Ecto neural progenitor cell (in vitro differentiated cells): Measurements from ENCODE around the gene BET1L.
"Not testable (repeated sequence)": the region's sequence is repeated elsewhere in the genome, so short reads cannot be mapped to it uniquely, and the experiment has no call there.

Experiments
- DNase-seq: peaks from one replicate; pipeline ENCODE4 v3.0.0-alpha.2; 2018; ENCODE audit warnings: low spot score

Gene BET1L, protein sequence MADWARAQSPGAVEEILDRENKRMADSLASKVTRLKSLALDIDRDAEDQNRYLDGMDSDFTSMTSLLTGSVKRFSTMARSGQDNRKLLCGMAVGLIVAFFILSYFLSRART

GRCh38 chr11:207208-207862 is at the start of gene BET1L, which contains the start of gene RIC8A:
TSS of gene BET1L (minus strand) at chr11:207399. CDS start at chr11:207321, 78 bp downstream.
TSS of gene RIC8A (plus strand) at chr11:207708. CDS start at chr11:208855, 1,147 bp downstream.
- DNase-seq, result peak; percentile 97

DNA sequence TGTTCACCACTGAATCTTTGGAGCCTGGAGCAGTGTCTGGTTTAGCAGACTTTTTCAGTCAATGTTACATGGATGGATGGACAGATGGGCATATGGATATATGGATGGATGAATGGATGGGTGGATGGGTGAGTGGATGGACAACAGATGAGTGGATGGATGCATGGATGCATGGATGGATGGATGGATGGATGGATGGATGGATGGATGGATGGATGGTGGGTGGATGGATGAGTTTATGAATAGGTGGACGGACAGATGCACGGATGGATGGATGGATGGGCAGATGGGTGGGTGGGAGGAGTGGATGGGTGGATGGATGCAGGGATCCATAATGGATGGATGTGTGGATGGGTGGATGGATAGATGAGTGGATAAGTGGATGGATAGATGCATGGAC is 48.6 kb upstream of the BET1L start:
- DNase-seq, result no peak

- DNase-seq, result no peak
Measured at GRCh38 chr11:255176-255575, 48.0 kb upstream of the BET1L start.

- no peak for DNase-seq
Measured at GRCh38 chr11:253886-254270, 46.7 kb upstream of the BET1L start.

DNA sequence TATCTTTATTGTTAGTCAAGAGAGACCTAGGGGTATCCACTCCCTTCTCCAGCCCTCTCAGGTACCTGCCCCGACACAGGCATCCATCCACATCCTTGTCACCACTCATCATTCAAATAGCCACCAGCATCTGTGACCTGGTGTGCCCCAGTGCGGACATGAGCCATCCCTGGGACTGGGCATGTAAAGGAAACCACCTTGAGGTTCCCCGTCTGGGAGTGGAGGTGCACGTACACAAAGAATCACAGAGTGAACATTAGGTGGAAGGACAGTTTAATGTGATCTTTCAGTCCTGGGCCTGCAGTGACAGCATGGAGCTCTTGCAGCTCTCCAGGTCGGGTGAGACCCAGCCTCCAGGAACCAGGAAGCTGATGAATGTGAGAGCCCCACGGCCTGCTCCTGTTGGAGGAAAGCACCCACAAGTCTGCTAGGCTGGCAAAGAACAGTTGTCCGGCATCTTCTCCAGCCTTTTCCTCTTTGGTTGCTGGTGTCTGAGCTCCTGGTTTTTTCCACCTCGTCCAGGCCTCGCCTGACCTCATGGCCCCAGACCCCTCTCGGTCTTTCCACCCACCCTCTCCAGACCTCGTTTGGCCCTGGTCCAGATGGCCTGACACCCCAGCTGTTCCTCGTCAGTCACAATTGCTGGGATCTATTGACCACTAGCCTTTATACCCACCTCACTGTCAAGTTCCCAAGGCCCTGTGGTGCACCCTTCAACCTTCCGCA is 46.1 kb upstream of the BET1L start:
- DNase-seq, result no peak

GRCh38 chr11:252666-253065 is 45.5 kb upstream of the BET1L start:
- DNase-seq, result no peak

DNA sequence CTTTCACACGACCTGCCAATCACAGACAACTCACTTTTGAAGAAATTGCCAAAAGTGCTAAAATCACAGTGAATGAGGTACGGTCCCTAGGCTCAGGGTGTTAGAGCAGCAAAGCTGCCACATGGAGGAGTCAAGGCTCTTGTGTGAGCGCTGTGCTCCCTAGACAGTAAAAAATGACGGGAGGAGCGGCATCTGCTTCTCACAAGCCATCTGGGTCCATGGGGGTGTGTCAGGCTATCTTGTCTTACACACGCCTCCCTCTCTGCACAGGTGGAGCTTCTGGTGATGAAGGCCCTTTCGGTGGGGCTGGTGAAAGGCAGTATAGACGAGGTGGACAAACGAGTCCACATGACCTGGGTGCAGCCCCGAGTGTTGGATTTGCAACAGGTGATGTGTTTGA is 44.4 kb upstream of the BET1L start:
- no peak for DNase-seq

- peak; percentile 76 for DNase-seq
Measured at GRCh38 chr11:250740-251299, 43.6 kb upstream of the BET1L start.

GRCh38 chr11:250274-250673 is 43.1 kb upstream of the BET1L start:
- DNase-seq, result no peak

GRCh38 chr11:249062-249461 is 41.9 kb upstream of the BET1L start:
- DNase-seq, result no peak

- DNase-seq, result no peak
Measured at GRCh38 chr11:244376-244775, 37.2 kb upstream of the BET1L start.

DNA sequence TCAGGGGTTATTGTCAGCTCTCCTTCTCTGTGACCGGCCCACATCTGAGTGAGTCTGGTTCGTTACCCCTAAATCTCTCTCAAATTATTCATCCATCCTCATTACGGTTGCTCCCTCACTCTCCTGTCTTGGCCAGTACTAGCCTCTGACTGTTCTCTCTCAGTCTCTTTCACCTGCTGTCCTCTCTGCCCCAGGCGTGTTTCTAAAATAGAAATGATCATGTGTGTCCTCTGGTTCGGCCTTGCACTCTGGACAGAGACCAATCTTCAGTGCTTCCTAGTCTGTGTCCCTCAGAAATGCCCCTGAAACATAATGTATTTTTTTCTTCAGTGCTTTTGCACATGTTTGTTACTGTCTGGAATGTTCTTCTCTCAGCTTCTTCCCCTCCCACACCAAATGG is 34.4 kb upstream of the BET1L start:
- DNase-seq, result no peak

- no peak for DNase-seq
Measured at GRCh38 chr11:240315-240714, 33.1 kb upstream of the BET1L start.

DNA sequence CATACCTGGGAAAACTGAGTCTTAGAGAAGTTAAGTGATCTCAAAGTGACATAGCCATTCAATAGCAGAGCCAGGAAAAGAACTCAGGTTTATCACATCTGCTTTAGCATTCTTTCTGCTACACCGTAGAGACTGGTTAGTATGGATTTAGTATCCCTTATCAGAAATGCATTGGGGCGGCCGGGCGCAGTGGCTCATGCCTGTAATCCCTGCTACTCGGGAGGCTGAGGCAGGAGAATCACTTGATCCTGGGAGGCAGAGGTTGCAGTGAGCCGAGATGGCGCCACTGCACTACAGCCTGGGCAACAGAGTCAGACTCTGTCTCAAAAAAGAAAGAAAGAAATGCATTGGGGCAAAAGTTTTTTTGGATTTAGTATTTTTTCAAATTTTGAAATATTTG is 31.1 kb upstream of the BET1L start:
- not testable (repeated sequence) for DNase-seq

GRCh38 chr11:236774-237767 is 29.9 kb upstream of the BET1L start, which contains the start of gene PSMD13:
TSS of gene PSMD13 (plus strand) at chr11:236976. CDS start at chr11:237050, 74 bp downstream.
- peak; percentile 90 for DNase-seq

DNA sequence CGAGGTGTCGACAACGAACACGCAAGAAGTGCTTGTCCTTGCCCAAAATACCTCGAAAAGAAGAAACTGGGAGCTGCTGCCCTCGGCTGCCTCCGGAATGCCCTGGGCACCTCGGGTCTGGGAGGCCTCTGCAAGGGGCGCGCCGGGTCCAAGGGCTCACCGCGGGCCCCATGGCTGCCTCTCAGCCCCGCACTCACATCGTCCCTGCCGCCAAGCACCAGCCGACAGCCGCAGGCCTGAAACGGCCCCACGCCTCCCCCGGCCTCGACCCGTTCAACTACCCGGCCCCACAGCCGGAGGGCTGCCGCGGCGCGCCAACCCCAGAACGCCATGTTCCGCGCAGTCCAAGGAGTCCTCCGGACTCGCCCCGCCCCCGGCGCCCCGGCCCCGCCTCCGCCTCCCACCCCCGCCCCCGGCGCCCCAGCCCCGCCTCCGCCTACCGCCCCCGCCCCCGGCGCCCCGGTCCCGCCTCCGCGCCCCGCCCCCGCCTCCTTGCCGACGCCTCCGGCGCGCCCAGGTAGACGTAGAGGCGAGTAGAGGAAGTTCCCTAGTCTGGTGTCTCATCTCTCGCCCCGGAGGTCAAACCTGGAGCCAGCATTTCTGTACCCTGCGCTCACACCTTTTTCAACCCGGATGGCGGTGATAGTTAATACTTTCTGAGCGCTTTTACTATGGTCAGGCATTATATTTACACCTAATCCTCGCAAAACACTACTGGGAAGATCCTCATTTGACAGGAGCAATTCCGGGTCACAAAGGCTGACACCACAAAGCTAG is 29.0 kb upstream of the BET1L start, which contains the start of gene SIRT3:
Gene SIRT3, minus strand, starts transcription at position 346 of the 777 bp plus-strand sequence. Its CDS starts 14 bp downstream, at position 332.
- peak; percentile 93 for DNase-seq

DNA sequence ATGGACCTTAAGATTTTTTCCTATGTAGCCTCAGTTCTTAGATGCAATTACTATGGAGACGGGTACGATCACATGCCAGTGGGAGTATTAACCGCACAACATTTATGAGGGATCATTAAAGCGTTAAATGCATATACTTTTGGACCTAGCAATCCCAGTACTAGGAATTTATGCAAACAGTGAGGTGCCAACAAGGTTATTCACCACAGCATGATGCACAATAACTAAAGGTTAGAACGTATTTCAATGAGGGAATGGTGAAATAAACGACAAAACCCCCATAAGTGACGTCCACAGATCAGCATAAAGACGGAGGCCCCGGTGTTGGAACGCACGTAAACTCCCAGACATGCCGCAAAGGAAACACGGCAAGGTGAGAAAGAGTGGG is 28.4 kb upstream of the BET1L start:
- DNase-seq, result no peak

DNA sequence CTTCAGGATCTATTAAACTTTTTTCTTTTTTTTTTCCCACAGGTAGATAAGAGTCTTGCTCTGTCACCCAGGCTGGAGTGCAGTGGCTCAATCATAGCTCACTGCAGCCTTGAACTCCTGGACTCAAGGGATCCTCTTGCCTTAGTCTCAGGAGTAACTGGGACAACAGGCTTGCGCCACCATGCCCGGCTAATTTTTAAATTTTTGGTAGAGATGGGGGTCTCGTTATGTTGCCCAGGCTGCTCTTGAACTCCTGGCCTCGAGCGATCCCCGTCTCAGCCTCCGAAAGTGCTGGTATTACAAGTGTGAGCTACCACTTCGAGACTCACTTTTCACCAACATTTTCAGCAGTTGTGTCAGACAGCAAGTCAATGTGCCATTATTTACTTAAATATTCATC is 28.0 kb upstream of the BET1L start:
- no peak for DNase-seq

- DNase-seq, result no peak
Measured at GRCh38 chr11:232783-233565, 25.8 kb upstream of the BET1L start.

DNA sequence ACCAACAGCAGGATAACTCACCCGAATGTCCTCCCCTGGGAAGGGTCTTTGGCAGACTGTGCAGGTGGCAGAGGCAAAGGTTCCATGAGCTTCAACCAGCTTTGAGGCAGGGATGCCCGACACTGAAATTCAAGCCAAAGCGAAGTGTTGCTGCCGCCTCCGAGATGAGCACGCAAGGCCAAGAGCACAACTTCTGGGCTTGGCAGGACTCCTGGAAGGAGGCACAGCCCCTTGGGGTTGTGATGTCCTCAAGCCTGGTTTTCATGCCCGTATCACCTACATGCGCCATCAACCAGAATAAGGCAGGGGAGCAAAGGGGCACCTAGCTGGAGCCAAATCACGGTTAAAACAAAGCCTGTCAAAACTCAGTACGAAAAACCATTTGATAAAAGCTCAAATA is 23.2 kb upstream of the BET1L start:
- DNase-seq, result no peak
